Transverse colon (tissue), 4 donors: ENCODE data around the gene OTOG. TPM values are rescaled to one million over a fixed set of nuclear protein-coding genes. Genes with fewer than 3 reads are reported as not detected.

Experiments used
- DNase-seq: peaks from one replicate; pipeline ENCODE4 v3.0.0-alpha.2; 2019
- H3K27ac ChIP-seq, 4 donors: fragments of 200-600 bp; sonication (generic); 2 replicates each; pipeline ENCODE4 v1.5.1; 2016 to 2018; ENCODE audit warnings: inconsistent platforms in 4 of 4
- H3K27me3 ChIP-seq: fragments of 200-600 bp; sonication (generic); 2 replicates; pipeline ENCODE4 v1.5.1; 2017; ENCODE audit warnings: inconsistent platforms
- H3K36me3 ChIP-seq, 4 donors: fragments of 200-600 bp; sonication (generic); 2 replicates each; pipeline ENCODE4 v1.5.1; 2017 to 2019; ENCODE audit warnings: inconsistent platforms in 4 of 4
- H3K4me1 ChIP-seq, 4 donors: fragments of 200-600 bp; sonication (generic); 2 replicates each; pipeline ENCODE4 v1.5.1; 2017 to 2020; ENCODE audit warnings: inconsistent platforms in 4 of 4
- H3K4me3 ChIP-seq, 4 donors: fragments of 200-600 bp; sonication (generic); 1 replicate in 1 of 4; 2 replicates in 3 of 4; pipeline versions ENCODE4 v1.5.1 to v1.6.1; 2017 to 2019; ENCODE audit warnings: inconsistent platforms in 4 of 4
- H3K9me3 ChIP-seq, 2 donors: fragments of 200-600 bp; sonication (generic); 2 replicates each; pipeline ENCODE4 v1.5.1; 2017 to 2019; ENCODE audit warnings: inconsistent platforms in 2 of 2
- CTCF ChIP-seq, 5 experiments: fragments of 200-600 bp in 3 of 5; fragments of 450-650 bp in 2 of 5; sonication (generic) in 3 of 5; IDR thresholded peaks; 1 replicate in 2 of 5; 2 replicates in 3 of 5; pipeline ENCODE4 v1.5.1; 2016 to 2017; ENCODE audit warnings: antibody characterized with exemption in 5 of 5, inconsistent platforms in 3 of 5, mild to moderate bottlenecking in 2 of 5, moderate library complexity in 1 of 5
- EP300 ChIP-seq: sonication (generic); formaldehyde crosslinking; IDR thresholded peaks from one replicate; pipeline ENCODE4 v1.6.1; 2017; ENCODE audit warnings: antibody characterized with exemption, low read depth
- POLR2A ChIP-seq: fragments of 450-650 bp; IDR thresholded peaks from one replicate; pipeline ENCODE4 v1.6.1; 2016; ENCODE audit warnings: antibody characterized with exemption, mild to moderate bottlenecking, moderate library complexity
- POLR2AphosphoS5 ChIP-seq, 3 donors: sonication (generic); formaldehyde crosslinking; IDR thresholded peaks; one replicate each; pipeline ENCODE4 v1.6.1; 2016; ENCODE audit warnings: antibody characterized with exemption in 3 of 3
- WGBS, 2 donors: methylation state at CpG; one replicate each; pipeline ENCODE4 v1.1.5; 2018; ENCODE audit warnings: low coverage in 1 of 2; 5-methylcytosine and 5-hydroxymethylcytosine counted together
- in situ Hi-C, 4 donors: fragments of 200-750 bp; cut with MboI; loops; one replicate each; pipeline versions ENCODE4 v1.15.0 to v1.15.1; 2017; ENCODE audit warnings: low sequenced_read_pairs in 3 of 4, low pct_ligation_motif_present in 1 of 4, low pct_unique_long_range_greater_than_20kb in 1 of 4
- intact Hi-C: fragments of 100-400 bp; cut with DNase I; formaldehyde crosslinking; loops from one replicate; pipeline ENCODE4 v1.15.1; 2023; ENCODE audit warnings: low total_unique reads
- total RNA-seq, 4 donors: library from RNA; depleted of rRNA; stranded (reverse); fragments of >200 nt; gene quantifications; one replicate each; pipeline ENCODE4 v1.1.0, GENCODE V29; 2016

Gene OTOG
- total RNA-seq, 4 donors from 2014 or later = not detected

- intact Hi-C loops (loop anchor here (5.0 kb wide), 2 partner anchors 185 to 380 kb away; no protein-coding TSS in a partner anchor), in situ Hi-C loops (no loop called here)
- 67 to 85% methylated on average over 1 to 11 of the region's 11 CpGs for WGBS, 2 donors
Observed at GRCh38 chr11:17602105-17603001, 55.3 kb downstream of the OTOG start.

GRCh38 chr11:17603056-17603825 is 56.2 kb downstream of the OTOG start:
- no peaks in the 10 kb centered on the region for H3K4me1 ChIP-seq
- H3K36me3 ChIP-seq = no peaks in the 10 kb centered on the region
- H3K27me3 ChIP-seq = peaks cover 4% of the 10 kb centered on the region
- 20 to 69% methylated on average over 1 to 10 of the region's 10 CpGs for WGBS, 2 donors
- no peak for DNase-seq
- no peak for TF ChIP-seq EP300
- no peak for TF ChIP-seq POLR2AphosphoS5 (IDR thresholded peaks at IDR 0.05)
- no peak for TF ChIP-seq POLR2A
- TF ChIP-seq CTCF (IDR thresholded peaks at IDR 0.05) = no peak
- H3K4me3 ChIP-seq = no peak overlapping the region
- no peaks in the 10 kb centered on the region for H3K9me3 ChIP-seq
- intact Hi-C loops = loop anchor here (5.0 kb wide), 2 partner anchors 184 to 379 kb away; no protein-coding TSS in a partner anchor
- in situ Hi-C loops = no loop called here
- H3K27ac ChIP-seq = no peak overlapping the region

More at GRCh38 chr11:17602105-17603001, 55.3 kb downstream of the OTOG start:
- Histone ChIP-seq H3K9me3 (no peaks in the 10 kb centered on the region), H3K36me3 (no peaks in the 10 kb centered on the region), H3K27ac (no peak overlapping the region), H3K4me3 (no peak overlapping the region), H3K27me3 (peaks cover 4% of the 10 kb centered on the region), H3K4me1 (no peaks in the 10 kb centered on the region)
- no peak for DNase-seq
- no peak for TF ChIP-seq POLR2A
- TF ChIP-seq EP300 = no peak

- DNase-seq = no peak
- intact Hi-C loops = loop anchor here (5.0 kb wide), 2 partner anchors 183 to 378 kb away; no protein-coding TSS in a partner anchor
- TF ChIP-seq EP300 = no peak
- no peak for TF ChIP-seq POLR2A
- TF ChIP-seq CTCF (IDR thresholded peaks at IDR 0.05) = no peak
- no peak for TF ChIP-seq POLR2AphosphoS5 (IDR thresholded peaks at IDR 0.05)
- in situ Hi-C loops = no loop called here
- Histone ChIP-seq H3K9me3 (no peaks in the 10 kb centered on the region), H3K4me3 (no peak overlapping the region), H3K27ac (no peak overlapping the region), H3K4me1 (no peaks in the 10 kb centered on the region), H3K36me3 (no peaks in the 10 kb centered on the region), H3K27me3 (peaks cover 4% of the 10 kb centered on the region)
- WGBS, 2 donors = 72 to 74% methylated on average over 6 to 12 of the region's 13 CpGs
Observed at GRCh38 chr11:17604201-17604914, 57.3 kb downstream of the OTOG start.

GRCh38 chr11:17604915-17605233 is 57.8 kb downstream of the OTOG start:
- Histone ChIP-seq H3K36me3 (no peaks in the 10 kb centered on the region), H3K9me3 (no peaks in the 10 kb centered on the region), H3K4me1 (no peaks in the 10 kb centered on the region), H3K27ac (no peak overlapping the region), H3K4me3 (no peak overlapping the region), H3K27me3 (peaks cover under 1% of the 10 kb centered on the region)
- WGBS, 2 donors = 69% methylated on average over 5 of the region's 6 CpGs; no CpG with 5 or more reads in 1 of the 2 donors
- no peak for DNase-seq
- TF ChIP-seq CTCF (IDR thresholded peaks at IDR 0.05) (no peak), POLR2A (no peak)
- in situ Hi-C loops (no loop called here), intact Hi-C loops (loop anchor here (5.0 kb wide), 2 partner anchors 182 to 377 kb away; no protein-coding TSS in a partner anchor)
